ENCODE measurements around the gene GFM1.
A peak's percentile ranks its signal among the peaks of the same experiment; 100 is the strongest.

Gene GFM1

GRCh38 chr3:158728851-158729250 is 84.5 kb downstream of the GFM1 start:
- no peak overlapping the region for H3K27ac ChIP-seq (ENCODE audit: low read depth, low read length)
- H3K4me1 ChIP-seq (ENCODE audit: control insufficient read depth, insufficient read depth, low read length) = peaks cover 9% of the 10 kb centered on the region
- peaks cover 30% of the 10 kb centered on the region for H3K27me3 ChIP-seq (ENCODE audit: control insufficient read depth, insufficient read depth, low read length)
- H3K9ac ChIP-seq (ENCODE audit: low read length) = no peak overlapping the region
- no peaks in the 10 kb centered on the region for H3K9me3 ChIP-seq (ENCODE audit: control insufficient read depth, insufficient read depth, low read depth, low read length)
- no peak overlapping the region for H3K4me3 ChIP-seq (ENCODE audit: low read depth, low read length)
- H3K36me3 ChIP-seq (ENCODE audit: control insufficient read depth, insufficient read depth, low read length) = no peaks in the 10 kb centered on the region

DNA sequence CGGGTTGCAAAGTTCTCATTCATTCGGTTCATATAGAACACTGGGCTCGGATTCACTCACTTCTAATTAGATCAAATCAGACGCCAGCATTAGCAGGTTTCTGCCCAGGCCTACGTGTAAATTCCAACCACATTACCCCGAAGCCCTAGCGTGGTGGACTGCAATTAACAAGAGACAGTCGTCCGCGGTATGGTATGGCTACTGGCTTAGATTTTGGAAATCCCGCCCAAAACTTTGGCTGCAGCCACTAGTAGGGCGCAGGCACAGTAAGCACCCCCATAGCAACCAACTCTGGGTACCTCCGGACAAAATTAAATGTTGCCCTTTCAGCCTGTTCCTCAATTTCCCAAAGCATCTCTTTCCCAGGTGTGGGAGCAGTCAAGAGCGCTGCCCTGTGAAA is 87.2 kb downstream of the GFM1 start:
- H3K27me3 ChIP-seq (ENCODE audit: control insufficient read depth, insufficient read depth, low read length) = peaks cover 35% of the 10 kb centered on the region
- no peak overlapping the region for H3K27ac ChIP-seq (ENCODE audit: low read depth, low read length)
- no peaks in the 10 kb centered on the region for H3K36me3 ChIP-seq (ENCODE audit: control insufficient read depth, insufficient read depth, low read length)
- H3K4me3 ChIP-seq (ENCODE audit: low read depth, low read length) = peak overlapping the region; percentile 84
- H3K9me3 ChIP-seq (ENCODE audit: control insufficient read depth, insufficient read depth, low read depth, low read length) = peaks cover 8% of the 10 kb centered on the region
- H3K9ac ChIP-seq (ENCODE audit: low read length) = peak overlapping the region; percentile 27
- peaks cover 9% of the 10 kb centered on the region; the same call in 1 of the 2 replicates for H3K4me1 ChIP-seq (ENCODE audit: control insufficient read depth, insufficient read depth, low read length)

DNA sequence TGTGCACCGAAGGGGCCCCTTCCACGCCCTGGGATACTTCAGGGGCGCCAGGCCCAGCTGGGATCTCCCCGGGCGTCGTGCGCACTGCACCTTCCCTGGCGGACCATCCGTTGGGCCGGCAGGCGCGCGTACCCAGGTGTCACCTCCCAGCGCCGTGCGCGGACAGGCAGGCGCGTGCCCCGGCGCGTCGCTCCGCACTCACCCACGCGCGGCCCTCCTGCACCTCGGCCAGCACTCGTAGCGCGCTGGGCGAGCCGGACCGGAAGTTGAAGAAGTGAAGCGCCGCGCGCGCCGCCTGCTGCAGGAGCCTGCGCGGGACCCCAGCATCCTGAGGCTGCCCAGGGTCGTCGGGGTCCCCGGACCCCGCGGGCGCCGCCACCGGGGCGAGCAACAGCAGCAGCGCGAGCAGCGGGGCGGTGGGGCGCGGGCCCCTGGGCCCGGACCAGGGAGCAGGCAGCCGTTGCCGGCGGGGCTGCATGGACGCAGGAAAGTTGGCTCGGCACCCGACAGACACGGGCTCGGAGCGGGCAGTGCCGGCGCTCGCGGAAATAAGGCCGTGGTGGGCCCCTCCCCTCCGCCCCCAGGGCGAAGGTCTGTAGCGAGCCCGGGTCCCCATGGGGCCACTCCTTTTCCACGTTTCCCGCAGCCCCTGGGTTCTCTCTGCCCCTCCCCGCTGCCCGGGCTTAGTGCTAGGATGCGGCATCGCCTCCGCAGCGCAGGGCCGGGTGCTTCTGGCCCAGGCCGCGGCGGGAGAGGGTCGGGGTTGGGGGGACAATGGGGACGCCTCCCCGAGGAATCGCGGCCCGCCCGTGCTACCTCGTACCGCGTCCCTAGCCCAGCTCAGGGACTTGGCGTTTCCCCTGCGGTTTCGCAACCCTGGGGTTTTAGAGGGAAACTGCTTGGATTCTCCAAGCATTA is 87.9 kb downstream of the GFM1 start, which contains the start of gene RARRES1:
TSS of gene RARRES1 (minus strand) at position 520 of the 918 bp plus-strand sequence. CDS start at position 478, 42 bp downstream.
- Histone ChIP-seq H3K4me1 (ENCODE audit: control insufficient read depth, insufficient read depth, low read length) (peaks cover 9% of the 10 kb centered on the region; the same call in 1 of the 2 replicates), H3K27me3 (ENCODE audit: control insufficient read depth, insufficient read depth, low read length) (peaks cover 35% of the 10 kb centered on the region), H3K9me3 (ENCODE audit: control insufficient read depth, insufficient read depth, low read depth, low read length) (peaks cover 8% of the 10 kb centered on the region), H3K9ac (ENCODE audit: low read length) (peak within 1 kb of the TSS; percentile 27), H3K27ac (ENCODE audit: low read depth, low read length) (no peak within 1 kb of the TSS), H3K36me3 (ENCODE audit: control insufficient read depth, insufficient read depth, low read length) (no peaks in the 10 kb centered on the region), H3K4me3 (ENCODE audit: low read depth, low read length) (peak within 1 kb of the TSS; percentile 84)

- peaks cover 6% of the 10 kb centered on the region; the same call in 1 of the 2 replicates for H3K4me1 ChIP-seq (ENCODE audit: control insufficient read depth, insufficient read depth, low read length)
- H3K4me3 ChIP-seq (ENCODE audit: low read depth, low read length) = peak overlapping the region; percentile 84
- peak overlapping the region; percentile 27 for H3K9ac ChIP-seq (ENCODE audit: low read length)
- no peaks in the 10 kb centered on the region for H3K36me3 ChIP-seq (ENCODE audit: control insufficient read depth, insufficient read depth, low read length)
- peaks cover 35% of the 10 kb centered on the region for H3K27me3 ChIP-seq (ENCODE audit: control insufficient read depth, insufficient read depth, low read length)
- peaks cover 8% of the 10 kb centered on the region for H3K9me3 ChIP-seq (ENCODE audit: control insufficient read depth, insufficient read depth, low read depth, low read length)
- H3K27ac ChIP-seq (ENCODE audit: low read depth, low read length) = no peak overlapping the region
These were observed 88.5 kb downstream of the GFM1 start for GRCh38 chr3:158732856-158733200.

- no peak overlapping the region for H3K9ac ChIP-seq (ENCODE audit: low read length)
- no peaks in the 10 kb centered on the region for H3K36me3 ChIP-seq (ENCODE audit: control insufficient read depth, insufficient read depth, low read length)
- peaks cover 6% of the 10 kb centered on the region; the same call in 1 of the 2 replicates for H3K4me1 ChIP-seq (ENCODE audit: control insufficient read depth, insufficient read depth, low read length)
- H3K9me3 ChIP-seq (ENCODE audit: control insufficient read depth, insufficient read depth, low read depth, low read length) = peaks cover 8% of the 10 kb centered on the region
- no peak overlapping the region for H3K4me3 ChIP-seq (ENCODE audit: low read depth, low read length)
- peaks cover 35% of the 10 kb centered on the region for H3K27me3 ChIP-seq (ENCODE audit: control insufficient read depth, insufficient read depth, low read length)
- no peak overlapping the region for H3K27ac ChIP-seq (ENCODE audit: low read depth, low read length)
These were observed 89.3 kb downstream of the GFM1 start for GRCh38 chr3:158733656-158734055.

DNA sequence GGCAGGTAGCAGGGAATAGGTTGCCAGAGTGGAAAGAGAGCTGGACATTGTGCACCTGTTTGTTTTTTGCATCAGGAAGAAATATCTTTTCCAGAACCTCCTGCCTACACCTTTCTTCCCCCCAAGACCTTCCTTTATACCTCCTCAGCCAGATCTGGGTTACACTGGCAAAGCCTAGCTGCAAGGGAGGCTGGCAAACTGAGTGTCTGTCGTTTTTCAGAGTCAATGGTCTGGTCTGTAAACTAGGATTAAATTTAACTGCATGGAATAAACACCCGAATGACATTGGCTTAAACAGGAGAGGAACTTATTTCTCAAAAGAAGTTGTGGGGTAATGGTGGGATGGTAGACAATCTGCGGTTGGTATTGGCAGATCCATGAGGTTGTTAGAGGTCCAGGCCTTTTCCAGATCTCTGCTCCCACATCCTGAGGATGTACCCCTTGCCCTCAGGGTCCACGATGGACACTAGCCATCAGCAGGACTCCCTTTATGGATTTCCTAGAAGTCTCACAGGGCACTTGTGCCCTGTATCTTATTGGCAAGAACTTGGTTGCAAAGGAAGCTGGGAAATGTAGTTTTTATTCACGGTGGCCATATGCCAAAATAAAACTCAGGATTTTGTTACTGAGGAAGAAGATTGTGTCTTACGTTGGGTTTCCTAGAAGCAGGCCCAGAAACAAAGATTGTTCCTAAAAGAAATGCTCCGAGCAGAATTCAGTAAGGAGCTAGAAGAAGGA is 91.1 kb downstream of the GFM1 start:
- H3K9ac ChIP-seq (ENCODE audit: low read length) = no peak overlapping the region
- H3K9me3 ChIP-seq (ENCODE audit: control insufficient read depth, insufficient read depth, low read depth, low read length) = peaks cover 8% of the 10 kb centered on the region
- H3K27me3 ChIP-seq (ENCODE audit: control insufficient read depth, insufficient read depth, low read length) = peaks cover 35% of the 10 kb centered on the region
- H3K36me3 ChIP-seq (ENCODE audit: control insufficient read depth, insufficient read depth, low read length) = no peaks in the 10 kb centered on the region
- no peak overlapping the region for H3K4me3 ChIP-seq (ENCODE audit: low read depth, low read length)
- peaks cover 6% of the 10 kb centered on the region; the same call in 1 of the 2 replicates for H3K4me1 ChIP-seq (ENCODE audit: control insufficient read depth, insufficient read depth, low read length)
- no peak overlapping the region for H3K27ac ChIP-seq (ENCODE audit: low read depth, low read length)

DNA sequence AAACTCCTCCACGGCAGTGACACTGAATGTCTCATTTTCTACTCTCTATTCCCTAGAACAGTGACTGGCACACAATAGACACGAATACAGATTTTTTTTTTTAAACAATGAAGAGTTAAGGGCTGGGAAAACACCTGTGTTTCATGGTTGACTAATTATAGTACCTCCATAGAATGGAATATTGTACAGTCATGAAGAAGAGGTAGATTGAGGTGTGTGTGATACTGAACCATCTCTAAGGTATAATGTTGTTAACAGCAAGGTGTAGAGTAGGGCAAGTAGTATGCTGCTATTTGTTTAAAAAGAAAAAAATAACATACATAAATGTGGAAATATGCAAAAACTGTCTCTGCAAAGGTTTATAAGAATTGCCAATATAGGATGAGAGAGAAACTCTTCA is 93.1 kb downstream of the GFM1 start:
- Histone ChIP-seq H3K36me3 (ENCODE audit: control insufficient read depth, insufficient read depth, low read length) (no peaks in the 10 kb centered on the region), H3K9me3 (ENCODE audit: control insufficient read depth, insufficient read depth, low read depth, low read length) (peaks cover 8% of the 10 kb centered on the region)

DNA sequence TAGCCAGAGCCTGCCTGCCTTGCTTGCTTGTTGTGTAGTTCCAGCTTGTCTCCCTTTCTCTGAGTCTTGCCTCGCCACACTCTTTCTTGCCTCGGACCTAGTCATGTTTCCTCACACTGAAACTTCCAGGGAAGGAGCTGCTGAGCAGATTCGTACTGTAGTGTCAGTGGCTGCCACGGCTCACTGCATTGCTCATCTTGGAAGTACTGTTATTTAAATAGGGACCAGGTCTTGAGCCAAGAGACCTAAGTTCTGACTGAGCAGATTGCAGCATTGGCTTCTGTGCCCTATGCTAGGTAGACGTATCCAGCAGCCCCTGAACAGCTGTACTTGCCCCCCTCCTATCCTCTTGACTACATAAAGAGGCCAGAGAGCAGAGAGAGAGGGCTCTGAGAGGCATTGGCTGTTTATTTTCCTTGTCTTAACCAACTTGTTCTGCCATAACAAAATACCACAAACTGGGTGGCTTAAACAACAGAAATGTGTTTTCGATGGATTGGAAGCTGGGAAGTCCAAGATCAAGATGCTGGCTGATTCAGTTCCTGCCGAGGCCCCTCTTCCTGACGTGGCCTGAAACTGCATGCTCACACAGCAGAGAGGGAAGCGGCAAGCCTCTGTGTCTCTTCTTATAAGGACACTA is 93.8 kb downstream of the GFM1 start:
- no peak overlapping the region for H3K4me3 ChIP-seq (ENCODE audit: low read depth, low read length)
- H3K36me3 ChIP-seq (ENCODE audit: control insufficient read depth, insufficient read depth, low read length) = no peaks in the 10 kb centered on the region
- H3K9me3 ChIP-seq (ENCODE audit: control insufficient read depth, insufficient read depth, low read depth, low read length) = peaks cover 8% of the 10 kb centered on the region
- no peaks in the 10 kb centered on the region for H3K4me1 ChIP-seq (ENCODE audit: control insufficient read depth, insufficient read depth, low read length)
- H3K27ac ChIP-seq (ENCODE audit: low read depth, low read length) = no peak overlapping the region
- no peak overlapping the region for H3K9ac ChIP-seq (ENCODE audit: low read length)
- H3K27me3 ChIP-seq (ENCODE audit: control insufficient read depth, insufficient read depth, low read length) = peaks cover 12% of the 10 kb centered on the region

More for the DNA sequence above, 93.1 kb downstream of the GFM1 start:
- Histone ChIP-seq H3K4me1 (ENCODE audit: control insufficient read depth, insufficient read depth, low read length) (no peaks in the 10 kb centered on the region), H3K27ac (ENCODE audit: low read depth, low read length) (no peak overlapping the region), H3K27me3 (ENCODE audit: control insufficient read depth, insufficient read depth, low read length) (peaks cover 18% of the 10 kb centered on the region), H3K4me3 (ENCODE audit: low read depth, low read length) (no peak overlapping the region), H3K9ac (ENCODE audit: low read length) (no peak overlapping the region)

GRCh38 chr3:158738653-158739052 is 94.3 kb downstream of the GFM1 start:
- no peak overlapping the region for H3K4me3 ChIP-seq (ENCODE audit: low read depth, low read length)
- peaks cover 8% of the 10 kb centered on the region for H3K9me3 ChIP-seq (ENCODE audit: control insufficient read depth, insufficient read depth, low read depth, low read length)
- no peak overlapping the region for H3K9ac ChIP-seq (ENCODE audit: low read length)
- no peaks in the 10 kb centered on the region for H3K36me3 ChIP-seq (ENCODE audit: control insufficient read depth, insufficient read depth, low read length)
- peaks cover 6% of the 10 kb centered on the region for H3K27me3 ChIP-seq (ENCODE audit: control insufficient read depth, insufficient read depth, low read length)
- H3K4me1 ChIP-seq (ENCODE audit: control insufficient read depth, insufficient read depth, low read length) = no peaks in the 10 kb centered on the region
- H3K27ac ChIP-seq (ENCODE audit: low read depth, low read length) = no peak overlapping the region

GRCh38 chr3:158739078-158739477 is 94.8 kb downstream of the GFM1 start:
- Histone ChIP-seq H3K4me3 (ENCODE audit: low read depth, low read length) (no peak overlapping the region), H3K36me3 (ENCODE audit: control insufficient read depth, insufficient read depth, low read length) (no peaks in the 10 kb centered on the region), H3K9ac (ENCODE audit: low read length) (no peak overlapping the region), H3K9me3 (ENCODE audit: control insufficient read depth, insufficient read depth, low read depth, low read length) (peaks cover 8% of the 10 kb centered on the region), H3K4me1 (ENCODE audit: control insufficient read depth, insufficient read depth, low read length) (no peaks in the 10 kb centered on the region), H3K27ac (ENCODE audit: low read depth, low read length) (no peak overlapping the region), H3K27me3 (ENCODE audit: control insufficient read depth, insufficient read depth, low read length) (peaks cover 2% of the 10 kb centered on the region; the same call in 1 of the 2 replicates)

Data from HUES6 (cell line).